Neural cell (in vitro differentiated cells): ENCODE measurements around the gene CATSPER1. TPM values are rescaled to one million over a fixed set of nuclear protein-coding genes. Genes with fewer than 3 reads are reported as not detected.
"Not testable (repeated sequence)": the region's sequence is repeated elsewhere in the genome, so short reads cannot be mapped to it uniquely, and the experiment has no call there.

Source experiments
- H2AFZ ChIP-seq: fragments of 200-600, 300-800 bp; sonication (generic), shearing (Covaris generic); 2 replicates; pipeline ENCODE4 v1.6.0; 2014; ENCODE audit warnings: low read depth, mild to moderate bottlenecking, antibody characterized with exemption, low read length, moderate library complexity
- H3F3A ChIP-seq: fragments of 200-600 bp; shearing (Covaris generic); 2 replicates; pipeline ENCODE4 v1.6.1; 2016; ENCODE audit warnings: mild to moderate bottlenecking, moderate library complexity, mixed read lengths, antibody characterized with exemption, low read length; ENCODE audit not compliant: insufficient read depth, poor library complexity, severe bottlenecking
- H3K27ac ChIP-seq: fragments of 200-600, 300-800 bp; sonication (generic), shearing (Covaris generic); 2 replicates; pipeline ENCODE4 v1.5.1; 2014; ENCODE audit warnings: mild to moderate bottlenecking, low read length, moderate library complexity
- H3K27me3 ChIP-seq: fragments of 300-800, 200-600 bp; sonication (generic), shearing (Covaris generic); 2 replicates; pipeline ENCODE4 v1.6.0; 2014; ENCODE audit warnings: mild to moderate bottlenecking, low read depth, low read length, moderate library complexity; ENCODE audit not compliant: insufficient read depth
- H3K36me3 ChIP-seq: fragments of 300-800, 200-600 bp; sonication (generic), shearing (Covaris generic); 2 replicates; pipeline ENCODE4 v1.5.1; 2014; ENCODE audit warnings: mild to moderate bottlenecking, antibody characterized with exemption, low read length, moderate library complexity; ENCODE audit not compliant: insufficient read depth
- H3K4me2 ChIP-seq: fragments of 300-800, 200-600 bp; sonication (generic), shearing (Covaris generic); 2 replicates; pipeline ENCODE4 v1.6.0; 2014; ENCODE audit warnings: mild to moderate bottlenecking, low read length
- H3K4me3 ChIP-seq: fragments of 300-800, 200-600 bp; sonication (generic), shearing (Covaris generic); 2 replicates; pipeline ENCODE4 v1.5.1; 2014; ENCODE audit warnings: mild to moderate bottlenecking, low read length, moderate library complexity
- H3K79me2 ChIP-seq: fragments of 200-600 bp; shearing (Covaris generic); replicated peaks from 2 replicates; pipeline ENCODE4 v1.6.0; 2014; ENCODE audit warnings: mild to moderate bottlenecking, low read length, moderate library complexity; ENCODE audit not compliant: insufficient read depth
- H3K9ac ChIP-seq: fragments of 300-800, 200-600 bp; sonication (generic), shearing (Covaris generic); 2 replicates; pipeline ENCODE4 v1.6.1; 2016; ENCODE audit warnings: mild to moderate bottlenecking, low read length, mixed read lengths
- H3K9me2 ChIP-seq: fragments of 200-600 bp; shearing (Covaris generic); 2 replicates; pipeline ENCODE4 v1.6.1; 2016; ENCODE audit warnings: mild to moderate bottlenecking, low read length, mixed read lengths; ENCODE audit not compliant: insufficient read depth
- H3K9me3 ChIP-seq: fragments of 200-600, 300-800 bp; sonication (generic), shearing (Covaris generic); 2 replicates; pipeline ENCODE4 v1.6.1; 2016; ENCODE audit warnings: mild to moderate bottlenecking, mixed run types, low read length, moderate library complexity, mixed read lengths
- H4K20me1 ChIP-seq: fragments of 200-600 bp; shearing (Covaris generic); 2 replicates; pipeline ENCODE4 v1.6.1; 2016; ENCODE audit warnings: mild to moderate bottlenecking, mixed run types; ENCODE audit not compliant: insufficient read depth
- EP300 ChIP-seq: fragments of 450-650 bp; conservative IDR thresholded peaks from 2 replicates; pipeline ENCODE4 v1.6.1; 2014; ENCODE audit warnings: antibody characterized with exemption, mild to moderate bottlenecking, moderate library complexity; ENCODE audit not compliant: poor library complexity, severe bottlenecking
- EZH2 ChIP-seq: fragments of 200-600, 300-800 bp; shearing (Covaris generic), sonication (generic); IDR thresholded peaks from 2 replicates; pipeline ENCODE4 v1.6.1; 2014; ENCODE audit warnings: antibody characterized with exemption, low read length, borderline replicate concordance, mild to moderate bottlenecking; ENCODE audit not compliant: insufficient read depth, poor library complexity, severe bottlenecking
- MXI1 ChIP-seq: fragments of 450-650 bp; conservative IDR thresholded peaks from 2 replicates; pipeline ENCODE4 v1.6.1; 2014; ENCODE audit warnings: antibody characterized with exemption, mild to moderate bottlenecking; ENCODE audit not compliant: poor library complexity, severe bottlenecking
- POLR2AphosphoS5 ChIP-seq: IDR thresholded peaks from 2 replicates; pipeline ENCODE4 v1.6.1; 2012
- RAD21 ChIP-seq: fragments of 450-650 bp; conservative IDR thresholded peaks from 2 replicates; pipeline ENCODE4 v1.6.1; 2014; ENCODE audit warnings: antibody characterized with exemption, mild to moderate bottlenecking, moderate library complexity
- SMC3 ChIP-seq: fragments of 450-650 bp; conservative IDR thresholded peaks from 2 replicates; pipeline ENCODE4 v1.6.1; 2014; ENCODE audit warnings: antibody characterized with exemption, mild to moderate bottlenecking, moderate library complexity; ENCODE audit not compliant: poor library complexity
- TAF1 ChIP-seq: IDR thresholded peaks from 2 replicates; pipeline ENCODE4 v1.6.1; 2012; ENCODE audit warnings: low read depth
- polyA plus RNA-seq: library from polyadenylated mRNA; depleted of rRNA; stranded (reverse); fragments of >200 nt; gene quantifications from 2 replicates; pipeline ENCODE4 v1.2.3, GENCODE V29; 2014
- TF ChIP-seq, protein P1 (sequence below): fragments of 450-650 bp; IDR thresholded peaks from 2 replicates; pipeline ENCODE4 v1.5.1; 2014; ENCODE audit warnings: antibody characterized with exemption, mild to moderate bottlenecking, moderate library complexity; ENCODE audit not compliant: poor library complexity, severe bottlenecking
- TF ChIP-seq, protein P2 (sequence below): IDR thresholded peaks from 2 replicates; pipeline ENCODE4 v1.6.1; 2012; ENCODE audit warnings: borderline replicate concordance

The CATSPER1 gene
- polyA plus RNA-seq, 1 donor from 2014 or later = not detected

- Histone ChIP-seq H3K4me3 (no peak overlapping the region), H3K27me3 (peaks cover 15% of the 10 kb centered on the region), H3K4me2 (no peak overlapping the region), H3K9ac (no peak overlapping the region), H3K9me3 (no peaks in the 10 kb centered on the region), H2AFZ (no peak overlapping the region), H3K9me2 (no peaks in the 10 kb centered on the region), H3K36me3 (no peaks in the 10 kb centered on the region), H3F3A (no peaks in the 10 kb centered on the region), H3K79me2 (no peaks in the 10 kb centered on the region), H3K27ac (no peak overlapping the region), H4K20me1 (no peaks in the 10 kb centered on the region)
- no peak for TF ChIP-seq RAD21
- no peak for TF ChIP-seq TAF1
Observed at GRCh38 chr11:66011239-66011784, 15.0 kb downstream of the CATSPER1 start.

DNA sequence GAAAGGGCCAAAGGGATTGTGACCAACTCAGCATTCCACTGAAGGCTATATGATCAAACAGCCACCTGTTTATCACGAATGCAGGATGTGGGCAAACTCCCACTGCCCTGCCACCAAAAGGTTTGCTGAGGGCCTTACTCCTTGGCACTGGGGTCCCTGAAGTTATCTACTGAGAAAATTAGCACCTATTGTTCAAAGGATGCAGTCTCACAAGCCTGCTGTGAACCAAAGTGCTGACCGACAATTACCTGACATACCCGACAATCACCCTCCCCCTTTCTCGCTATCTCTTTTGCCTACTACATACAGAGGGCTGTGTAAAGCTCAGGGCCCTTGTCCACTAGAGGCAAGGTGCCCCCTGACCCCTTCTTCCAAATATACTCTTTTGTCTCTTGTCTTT lies 16.2 kb downstream of the CATSPER1 start:
- not testable (repeated sequence) for H3K4me2 ChIP-seq, H2AFZ ChIP-seq, H4K20me1 ChIP-seq, H3F3A ChIP-seq, H3K4me3 ChIP-seq, H3K9me2 ChIP-seq, H3K9me3 ChIP-seq, H3K79me2 ChIP-seq, H3K9ac ChIP-seq, H3K27ac ChIP-seq, H3K36me3 ChIP-seq
- peaks cover 15% of the 10 kb centered on the region for H3K27me3 ChIP-seq

DNA sequence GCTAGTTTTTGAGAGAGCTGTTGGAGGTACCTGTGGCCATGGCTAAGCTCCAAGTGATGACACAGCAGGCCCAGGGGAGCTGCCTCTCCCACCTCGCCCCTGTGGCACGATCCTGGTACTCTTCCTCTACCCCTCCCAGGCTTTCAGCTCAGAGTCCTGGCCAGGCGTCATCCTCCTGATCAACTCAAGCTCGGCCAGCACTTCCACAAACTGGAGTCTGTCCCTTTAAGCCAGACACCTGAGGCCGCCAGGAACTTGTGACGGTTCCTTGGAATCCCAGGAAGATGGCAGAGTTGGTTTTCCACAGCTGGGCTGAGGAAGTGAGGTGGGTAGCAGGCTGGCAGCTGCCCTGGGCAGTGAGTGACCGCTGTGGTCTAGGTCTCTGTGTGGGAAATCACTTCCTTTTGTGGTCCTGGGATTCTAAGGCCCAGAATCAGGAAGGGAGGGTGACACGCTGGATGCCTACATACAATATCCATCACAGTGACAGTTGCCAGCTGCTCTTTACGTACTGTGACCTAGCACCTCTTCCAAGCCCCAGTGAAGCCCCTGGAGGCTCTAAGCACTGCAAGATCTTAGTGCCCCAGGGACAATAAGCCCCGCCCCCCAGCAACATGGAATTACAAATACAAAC lies 17.7 kb downstream of the CATSPER1 start:
- no peaks in the 10 kb centered on the region for H3K9me3 ChIP-seq
- H3K9me2 ChIP-seq = no peaks in the 10 kb centered on the region
- H3K4me2 ChIP-seq = no peak overlapping the region
- H3K4me3 ChIP-seq = no peak overlapping the region
- TF ChIP-seq, protein P1, sequence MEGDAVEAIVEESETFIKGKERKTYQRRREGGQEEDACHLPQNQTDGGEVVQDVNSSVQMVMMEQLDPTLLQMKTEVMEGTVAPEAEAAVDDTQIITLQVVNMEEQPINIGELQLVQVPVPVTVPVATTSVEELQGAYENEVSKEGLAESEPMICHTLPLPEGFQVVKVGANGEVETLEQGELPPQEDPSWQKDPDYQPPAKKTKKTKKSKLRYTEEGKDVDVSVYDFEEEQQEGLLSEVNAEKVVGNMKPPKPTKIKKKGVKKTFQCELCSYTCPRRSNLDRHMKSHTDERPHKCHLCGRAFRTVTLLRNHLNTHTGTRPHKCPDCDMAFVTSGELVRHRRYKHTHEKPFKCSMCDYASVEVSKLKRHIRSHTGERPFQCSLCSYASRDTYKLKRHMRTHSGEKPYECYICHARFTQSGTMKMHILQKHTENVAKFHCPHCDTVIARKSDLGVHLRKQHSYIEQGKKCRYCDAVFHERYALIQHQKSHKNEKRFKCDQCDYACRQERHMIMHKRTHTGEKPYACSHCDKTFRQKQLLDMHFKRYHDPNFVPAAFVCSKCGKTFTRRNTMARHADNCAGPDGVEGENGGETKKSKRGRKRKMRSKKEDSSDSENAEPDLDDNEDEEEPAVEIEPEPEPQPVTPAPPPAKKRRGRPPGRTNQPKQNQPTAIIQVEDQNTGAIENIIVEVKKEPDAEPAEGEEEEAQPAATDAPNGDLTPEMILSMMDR = no peak
- TF ChIP-seq MXI1 (no peak), EP300 (no peak), TAF1 (no peak)
- H2AFZ ChIP-seq = no peak overlapping the region
- H3K79me2 ChIP-seq = peaks cover under 1% of the 10 kb centered on the region
- no peak overlapping the region for H3K9ac ChIP-seq
- peaks cover 15% of the 10 kb centered on the region for H3K27me3 ChIP-seq
- no peak overlapping the region for H3K27ac ChIP-seq
- no peaks in the 10 kb centered on the region for H3F3A ChIP-seq
- no peaks in the 10 kb centered on the region for H4K20me1 ChIP-seq
- no peaks in the 10 kb centered on the region for H3K36me3 ChIP-seq

DNA sequence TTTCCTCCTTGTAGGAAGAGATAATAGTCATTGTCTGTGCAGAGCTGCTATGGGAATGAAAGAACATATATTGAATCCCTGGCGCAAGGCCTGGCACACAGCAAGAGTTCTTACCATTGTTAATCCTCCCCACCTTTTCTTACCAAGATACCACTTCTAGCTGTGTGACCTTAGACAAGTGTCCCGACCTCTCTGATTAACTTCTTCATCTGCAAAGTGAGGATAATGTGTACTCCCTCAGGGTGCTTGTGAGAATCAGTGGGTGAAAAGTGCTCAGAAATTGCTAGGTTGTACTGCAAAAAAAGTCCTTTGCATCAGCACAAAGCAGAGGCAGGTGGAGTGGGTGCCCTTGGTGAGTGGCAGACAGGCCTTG lies 18.2 kb downstream of the CATSPER1 start:
- H3K27ac ChIP-seq = no peak overlapping the region
- TF ChIP-seq POLR2AphosphoS5 (no peak), TAF1 (no peak), RAD21 (no peak), EZH2 (no peak), SMC3 (no peak), MXI1 (no peak), EP300 (no peak)
- TF ChIP-seq, protein P2, sequence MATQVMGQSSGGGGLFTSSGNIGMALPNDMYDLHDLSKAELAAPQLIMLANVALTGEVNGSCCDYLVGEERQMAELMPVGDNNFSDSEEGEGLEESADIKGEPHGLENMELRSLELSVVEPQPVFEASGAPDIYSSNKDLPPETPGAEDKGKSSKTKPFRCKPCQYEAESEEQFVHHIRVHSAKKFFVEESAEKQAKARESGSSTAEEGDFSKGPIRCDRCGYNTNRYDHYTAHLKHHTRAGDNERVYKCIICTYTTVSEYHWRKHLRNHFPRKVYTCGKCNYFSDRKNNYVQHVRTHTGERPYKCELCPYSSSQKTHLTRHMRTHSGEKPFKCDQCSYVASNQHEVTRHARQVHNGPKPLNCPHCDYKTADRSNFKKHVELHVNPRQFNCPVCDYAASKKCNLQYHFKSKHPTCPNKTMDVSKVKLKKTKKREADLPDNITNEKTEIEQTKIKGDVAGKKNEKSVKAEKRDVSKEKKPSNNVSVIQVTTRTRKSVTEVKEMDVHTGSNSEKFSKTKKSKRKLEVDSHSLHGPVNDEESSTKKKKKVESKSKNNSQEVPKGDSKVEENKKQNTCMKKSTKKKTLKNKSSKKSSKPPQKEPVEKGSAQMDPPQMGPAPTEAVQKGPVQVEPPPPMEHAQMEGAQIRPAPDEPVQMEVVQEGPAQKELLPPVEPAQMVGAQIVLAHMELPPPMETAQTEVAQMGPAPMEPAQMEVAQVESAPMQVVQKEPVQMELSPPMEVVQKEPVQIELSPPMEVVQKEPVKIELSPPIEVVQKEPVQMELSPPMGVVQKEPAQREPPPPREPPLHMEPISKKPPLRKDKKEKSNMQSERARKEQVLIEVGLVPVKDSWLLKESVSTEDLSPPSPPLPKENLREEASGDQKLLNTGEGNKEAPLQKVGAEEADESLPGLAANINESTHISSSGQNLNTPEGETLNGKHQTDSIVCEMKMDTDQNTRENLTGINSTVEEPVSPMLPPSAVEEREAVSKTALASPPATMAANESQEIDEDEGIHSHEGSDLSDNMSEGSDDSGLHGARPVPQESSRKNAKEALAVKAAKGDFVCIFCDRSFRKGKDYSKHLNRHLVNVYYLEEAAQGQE = no peak
- TF ChIP-seq, protein P1 = no peak
- H3K36me3 ChIP-seq = no peaks in the 10 kb centered on the region

More for the DNA sequence above, 18.2 kb downstream of the CATSPER1 start:
- Histone ChIP-seq H3F3A (no peaks in the 10 kb centered on the region), H3K27me3 (peaks cover 10% of the 10 kb centered on the region), H2AFZ (no peak overlapping the region), H3K9ac (no peak overlapping the region), H3K4me3 (no peak overlapping the region), H3K4me2 (no peak overlapping the region), H4K20me1 (no peaks in the 10 kb centered on the region), H3K79me2 (peaks cover 5% of the 10 kb centered on the region), H3K9me3 (no peaks in the 10 kb centered on the region), H3K9me2 (no peaks in the 10 kb centered on the region)
